H1 (cell line): ENCODE measurements around the gene PIK3C2G. TPM values are rescaled to one million over a fixed set of nuclear protein-coding genes. Genes with fewer than 3 reads are reported as not detected.

Experiments
- CTCF ChIA-PET: fragments of 300-600 bp; sonication (Branson Sonifier 250); formaldehyde crosslinking; loops from one replicate; lab custom pipeline; 2021; ENCODE audit not compliant: partially characterized antibody; lab: Charles Lee
- POLR2A ChIA-PET: fragments of 300-600 bp; sonication (Branson Sonifier 250); formaldehyde crosslinking; loops from one replicate; lab custom pipeline; 2021; ENCODE audit warnings: inconsistent platforms; ENCODE audit not compliant: partially characterized antibody; lab: Charles Lee
- DNase-seq, 2 experiments: peaks; one replicate each; pipeline versions ENCODE4 v3.0.0 to v3.0.0-alpha.2; 2010 to 2022; ENCODE audit warnings: low spot score in 2 of 2, low read depth in 1 of 2, mixed read lengths in 1 of 2
- FAIRE-seq: peaks from 2 replicates; lab custom pipeline; 2011; peaks lifted over from hg19 to GRCh38; lab: Jason Lieb, UNC
- H2AFZ ChIP-seq: 2 replicates; pipeline ENCODE4 v1.8.1; 2012; ENCODE audit warnings: low read length, inconsistent platforms
- H2AK5ac ChIP-seq: 2 replicates; pipeline ENCODE4 v1.6.1; 2013; ENCODE audit warnings: low read depth, low read length
- H2BK120ac ChIP-seq: replicated peaks from 2 replicates; pipeline ENCODE3; 2013; ENCODE audit warnings: low read depth, low read length, inconsistent platforms
- H2BK12ac ChIP-seq: 2 replicates; pipeline ENCODE4 v1.6.1; 2013; ENCODE audit warnings: low read depth, low read length
- H2BK15ac ChIP-seq: 2 replicates; pipeline ENCODE4 v1.6.1; 2013; ENCODE audit warnings: low read length
- H2BK20ac ChIP-seq: 2 replicates; pipeline ENCODE4 v1.6.1; 2013; ENCODE audit warnings: low read length
- H2BK5ac ChIP-seq: 2 replicates; pipeline ENCODE4 v1.6.1; 2013; ENCODE audit warnings: low read depth, low read length
- H3K14ac ChIP-seq: 2 replicates; pipeline ENCODE4 v1.6.1; 2013; ENCODE audit warnings: inconsistent platforms; ENCODE audit not compliant: insufficient read length
- H3K18ac ChIP-seq: 2 replicates; pipeline ENCODE4 v1.6.1; 2013; ENCODE audit warnings: low read length; ENCODE audit errors: extremely low read depth
- H3K23ac ChIP-seq: 2 replicates; pipeline ENCODE4 v1.6.1; 2013; ENCODE audit warnings: inconsistent platforms; ENCODE audit not compliant: insufficient read length
- H3K23me2 ChIP-seq: 2 replicates; pipeline ENCODE4 v1.6.1; 2013; ENCODE audit warnings: low read depth, low read length
- H3K27ac ChIP-seq: 2 replicates; pipeline ENCODE4 v1.6.1; 2011; ENCODE audit warnings: low read depth, low read length, inconsistent platforms
- H3K27me3 ChIP-seq, 4 experiments: replicated peaks in 1 of 4; 1 replicate in 1 of 4; 2 replicates in 3 of 4; pipeline versions ENCODE4 v1.6.1 to v1.8.1; 2011 to 2013; ENCODE audit warnings: low read length in 3 of 4, mild to moderate bottlenecking in 3 of 4, inconsistent platforms in 2 of 4, mixed read lengths in 2 of 4, moderate library complexity in 1 of 4; ENCODE audit not compliant: control insufficient read depth in 3 of 4, insufficient read depth in 3 of 4; ENCODE audit errors: extremely low read depth in 1 of 4
- H3K36me3 ChIP-seq, 4 experiments: 2 replicates each; pipeline versions ENCODE4 v1.6.1 to v1.8.1; 2011 to 2013; ENCODE audit warnings: mild to moderate bottlenecking in 4 of 4, low read length in 3 of 4, moderate library complexity in 2 of 4, control low read depth in 1 of 4, inconsistent platforms in 1 of 4; ENCODE audit not compliant: insufficient read depth in 4 of 4, control insufficient read depth in 2 of 4
- H3K4ac ChIP-seq: replicated peaks from 2 replicates; pipeline ENCODE3; 2013; ENCODE audit warnings: low read length, low read depth, mixed read lengths, inconsistent platforms; ENCODE audit not compliant: insufficient read length
- H3K4me1 ChIP-seq, 4 experiments: replicated peaks in 1 of 4; 1 replicate in 1 of 4; 2 replicates in 3 of 4; pipeline versions ENCODE4 v1.6.1 to v1.8.1; 2011 to 2013; ENCODE audit warnings: low read length in 3 of 4, inconsistent platforms in 2 of 4, mixed read lengths in 1 of 4; ENCODE audit not compliant: insufficient read depth in 4 of 4, control insufficient read depth in 3 of 4
- H3K4me2 ChIP-seq, 2 experiments: 2 replicates each; pipeline versions ENCODE4 v1.6.1 to v1.8.1; 2011 to 2013; ENCODE audit warnings: low read depth in 2 of 2, low read length in 2 of 2, control low read depth in 1 of 2, inconsistent platforms in 1 of 2, mild to moderate bottlenecking in 1 of 2; ENCODE audit not compliant: insufficient read depth in 1 of 2
- H3K4me3 ChIP-seq, 4 experiments: fragments of 200-600, 300-600 bp in 1 of 4; sonication (generic), shearing (Covaris generic), sonication (Bioruptor Twin) in 1 of 4; 2 replicates each; pipeline versions ENCODE4 v1.5.1 to v1.8.1; 2011 to 2016; ENCODE audit warnings: low read length in 4 of 4, low read depth in 3 of 4, control low read depth in 2 of 4, inconsistent platforms in 2 of 4, mild to moderate bottlenecking in 2 of 4, mixed read lengths in 1 of 4, moderate library complexity in 1 of 4; ENCODE audit not compliant: insufficient read depth in 2 of 4; ENCODE audit errors: extremely low read depth in 1 of 4
- H3K56ac ChIP-seq: replicated peaks from 2 replicates; pipeline ENCODE3; 2013; ENCODE audit warnings: low read depth, mild to moderate bottlenecking, mixed read lengths, low read length, inconsistent platforms; ENCODE audit not compliant: insufficient read length
- H3K79me1 ChIP-seq: 2 replicates; pipeline ENCODE4 v1.6.1; 2013; ENCODE audit warnings: low read depth, low read length, control low read depth
- H3K79me2 ChIP-seq, 2 experiments: 2 replicates each; pipeline versions ENCODE4 v1.6.1 to v1.8.1; 2012 to 2013; ENCODE audit warnings: low read length in 2 of 2, mild to moderate bottlenecking in 2 of 2, inconsistent platforms in 1 of 2; ENCODE audit not compliant: insufficient read depth in 2 of 2, control insufficient read depth in 1 of 2
- H3K9ac ChIP-seq, 4 experiments: replicated peaks in 1 of 4; 1 replicate in 1 of 4; 2 replicates in 3 of 4; pipeline versions ENCODE4 v1.6.1 to v1.8.1; 2011 to 2013; ENCODE audit warnings: low read depth in 3 of 4, low read length in 3 of 4, control low read depth in 2 of 4, mild to moderate bottlenecking in 2 of 4, moderate library complexity in 2 of 4, inconsistent platforms in 1 of 4; ENCODE audit errors: extremely low read depth in 1 of 4
- H3K9me3 ChIP-seq, 2 experiments: 2 replicates each; pipeline versions ENCODE4 v1.6.1 to v1.8.1; 2012 to 2013; ENCODE audit warnings: mild to moderate bottlenecking in 2 of 2, moderate library complexity in 2 of 2, control low read depth in 1 of 2, inconsistent platforms in 1 of 2, low read depth in 1 of 2, low read length in 1 of 2, mixed read lengths in 1 of 2; ENCODE audit not compliant: insufficient read depth in 2 of 2
- H4K20me1 ChIP-seq, 2 experiments: replicated peaks in 1 of 2; 2 replicates each; pipeline versions ENCODE3 to v1.8.1; 2011 to 2013; ENCODE audit warnings: inconsistent platforms in 2 of 2, low read length in 2 of 2, mild to moderate bottlenecking in 1 of 2; ENCODE audit not compliant: insufficient read depth in 2 of 2, control insufficient read depth in 1 of 2
- H4K5ac ChIP-seq: 2 replicates; pipeline ENCODE4 v1.6.1; 2013; ENCODE audit warnings: low read length, low read depth, mixed read lengths, inconsistent platforms; ENCODE audit not compliant: insufficient read length
- H4K8ac ChIP-seq: 2 replicates; pipeline ENCODE4 v1.8.0; 2013; ENCODE audit warnings: mild to moderate bottlenecking, moderate library complexity, low read length, inconsistent platforms; ENCODE audit not compliant: insufficient read depth; ENCODE audit errors: extremely low read depth
- H4K91ac ChIP-seq: replicated peaks from 2 replicates; pipeline ENCODE3; 2013; ENCODE audit warnings: low read length, mixed read lengths, inconsistent platforms; ENCODE audit not compliant: insufficient read length
- BRCA1 ChIP-seq: IDR thresholded peaks from 2 replicates; pipeline ENCODE4 v1.6.1; 2012; ENCODE audit warnings: low read depth, low read length, improper control_type of control experiment
- CHD1 ChIP-seq: IDR thresholded peaks from 2 replicates; pipeline ENCODE4 v1.6.1; 2012; ENCODE audit warnings: low read depth, low read length, improper control_type of control experiment
- EGR1 ChIP-seq: IDR thresholded peaks from 2 replicates; pipeline ENCODE4 v1.6.1; 2011; ENCODE audit warnings: low read depth, low read length, borderline replicate concordance
- HDAC2 ChIP-seq, 2 experiments: fragments of 300-600 bp in 1 of 2; sonication (generic) in 1 of 2; IDR thresholded peaks; 2 replicates each; pipeline ENCODE4 v1.6.1; 2011 to 2012; ENCODE audit warnings: low read depth in 2 of 2, low read length in 2 of 2, mild to moderate bottlenecking in 2 of 2, moderate library complexity in 2 of 2, borderline replicate concordance in 1 of 2, inconsistent platforms in 1 of 2
- KDM1A ChIP-seq: fragments of 200-600, 300-600 bp; sonication (generic); IDR thresholded peaks from 2 replicates; pipeline ENCODE4 v1.7.1; 2016; ENCODE audit warnings: mild to moderate bottlenecking, low read length, borderline replicate concordance
- SAP30 ChIP-seq: fragments of 300-600 bp; sonication (generic); IDR thresholded peaks from 2 replicates; pipeline ENCODE4 v1.7.1; 2012; ENCODE audit warnings: low read length, moderate library complexity, mild to moderate bottlenecking, inconsistent platforms; ENCODE audit not compliant: insufficient read depth, insufficient replicate concordance
- SIN3A ChIP-seq, 2 experiments: IDR thresholded peaks in 1 of 2; conservative IDR thresholded peaks in 1 of 2; 2 replicates each; pipeline ENCODE4 v1.6.1; 2011 to 2012; ENCODE audit warnings: low read length in 2 of 2, improper control_type of control experiment in 1 of 2, low read depth in 1 of 2, mild to moderate bottlenecking in 1 of 2
- SP4 ChIP-seq: IDR thresholded peaks from 2 replicates; pipeline ENCODE4 v1.6.1; 2012; ENCODE audit warnings: low read length, inconsistent platforms
- TAF7 ChIP-seq: optimal IDR thresholded peaks from 2 replicates; pipeline ENCODE3; 2011; ENCODE audit warnings: low read depth, mild to moderate bottlenecking, inconsistent platforms, low read length, moderate library complexity, borderline replicate concordance
- WGBS, 2 experiments: shearing (Covaris generic) in 1 of 2; methylation state at CpG; one replicate each; pipeline versions ENCODE4 v1.1.6 to v1.1.7; 2013 to 2015; ENCODE audit warnings: low lambda C conversion rate in 2 of 2, mixed read lengths in 2 of 2, inconsistent platforms in 1 of 2, low coverage in 1 of 2, missing lambda C conversion rate in 1 of 2; ENCODE audit not compliant: insufficient replicate concordance in 2 of 2, insufficient coverage in 1 of 2, insufficient read length in 1 of 2; ENCODE audit errors: extremely low coverage in 1 of 2, missing lambda C conversion rate in 1 of 2; 5-methylcytosine and 5-hydroxymethylcytosine counted together
- polyA plus RNA-seq, 7 experiments: library from polyadenylated mRNA; depleted of rRNA in 3 of 7; stranded (reverse) in 5 of 7; unstranded in 2 of 7; fragments of >200 nt in 5 of 7; fragments of 200-250 nt in 2 of 7; gene quantifications; 1 replicate in 5 of 7; 2 replicates in 1 of 7; 4 replicates in 1 of 7; pipeline versions ENCODE4 v1.2.1 to v1.2.3, GENCODE V29; 2011 to 2013; ENCODE audit warnings: missing spikeins in 2 of 7, mixed read lengths in 2 of 7
- total RNA-seq: library from RNA; stranded (reverse); fragmentation: NEBNext Ultra II Directional; extraction: Animal tissue kit (Norgen Biotek cat#: 25700); gene quantifications from 2 replicates; pipeline ENCODE4 v1.2.1, GENCODE V29; 2021
- TF ChIP-seq, protein P1 (sequence below): IDR thresholded peaks from 2 replicates; pipeline ENCODE4 v1.6.1; 2012; ENCODE audit warnings: low read length, inconsistent platforms

PIK3C2G gene
- total and polyA plus RNA-seq, 2 of the 8 experiments (the other 6 are each of a cell fraction or from before 2014, with no cell fraction given) = not detected

DNA sequence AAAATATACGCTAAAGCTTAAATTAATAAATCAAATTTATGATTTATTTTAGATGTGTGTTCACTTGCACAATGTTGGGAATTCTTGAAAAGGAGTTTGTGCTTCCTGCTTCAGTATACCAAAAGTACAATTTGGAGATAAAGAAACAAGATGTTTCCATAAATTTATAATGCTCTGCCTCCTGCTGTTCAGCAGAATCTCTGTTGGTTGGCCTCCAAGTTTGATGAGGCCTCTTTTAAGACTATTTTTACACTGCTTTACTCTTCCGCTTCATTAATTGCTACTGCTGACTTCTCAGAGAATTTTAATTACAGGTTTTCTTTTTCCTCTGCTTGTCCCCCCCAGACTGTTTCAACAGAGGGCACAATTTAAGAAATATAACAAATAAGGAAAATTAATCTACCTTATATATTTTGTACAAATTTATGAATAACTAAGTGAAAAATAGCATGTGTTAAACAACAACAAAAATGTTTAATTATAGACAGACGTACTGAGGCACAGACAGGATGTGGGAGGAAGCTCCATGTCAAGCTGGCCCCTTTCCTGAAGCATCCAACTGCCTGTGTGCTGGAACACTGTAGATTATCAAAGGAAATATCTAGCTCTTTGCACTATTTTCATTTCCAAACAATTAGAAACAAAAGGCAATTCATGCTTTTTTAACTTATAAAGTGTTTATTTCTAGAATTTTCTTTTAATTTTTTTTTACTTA is 83.9 kb downstream of the PIK3C2G start:
- Histone ChIP-seq H3K27ac (no peak overlapping the region), H4K20me1 (no peaks in the 10 kb centered on the region), H4K8ac (no peak overlapping the region), H2AFZ (no peak overlapping the region), H2BK120ac (no peak overlapping the region), H3K79me2 (no peaks in the 10 kb centered on the region), H2BK5ac (no peak overlapping the region), H3K4me2 (no peak overlapping the region), H3K36me3 (no peaks in the 10 kb centered on the region), H3K56ac (no peak overlapping the region), H3K9me3 (no peaks in the 10 kb centered on the region), H4K5ac (no peak overlapping the region), H3K79me1 (no peaks in the 10 kb centered on the region), H3K4ac (no peak overlapping the region), H2AK5ac (no peak overlapping the region), H3K4me3 (no peak overlapping the region), H3K9ac (no peak overlapping the region), H2BK12ac (no peak overlapping the region), H3K18ac (no peak overlapping the region), H2BK20ac (no peak overlapping the region), H3K14ac (no peak overlapping the region), H3K4me1 (no peaks in the 10 kb centered on the region), H4K91ac (no peak overlapping the region), H3K23ac (no peak overlapping the region), H3K23me2 (no peaks in the 10 kb centered on the region), H2BK15ac (no peak overlapping the region), H3K27me3 (no peaks in the 10 kb centered on the region; a peak in 1 of 7 replicates)
- ChIA-PET CTCF (interaction anchor here (0.9 to 1.4 kb wide), 4 partner anchors 11 to 186 kb away, joined by 3 to 4 read pairs (median 4); no protein-coding TSS in a partner anchor), POLR2A (no interaction called here)
- FAIRE-seq (no peak), DNase-seq (no peak)
- 90% methylated on average over 3 of the region's 3 CpGs; no CpG with 5 or more reads in 1 of the 2 experiments for WGBS, 2 experiments
- no peak for TF ChIP-seq EGR1
- TF ChIP-seq BRCA1 = no peak
- TF ChIP-seq TAF7 = no peak
- no peak for TF ChIP-seq KDM1A
- TF ChIP-seq, protein P1, sequence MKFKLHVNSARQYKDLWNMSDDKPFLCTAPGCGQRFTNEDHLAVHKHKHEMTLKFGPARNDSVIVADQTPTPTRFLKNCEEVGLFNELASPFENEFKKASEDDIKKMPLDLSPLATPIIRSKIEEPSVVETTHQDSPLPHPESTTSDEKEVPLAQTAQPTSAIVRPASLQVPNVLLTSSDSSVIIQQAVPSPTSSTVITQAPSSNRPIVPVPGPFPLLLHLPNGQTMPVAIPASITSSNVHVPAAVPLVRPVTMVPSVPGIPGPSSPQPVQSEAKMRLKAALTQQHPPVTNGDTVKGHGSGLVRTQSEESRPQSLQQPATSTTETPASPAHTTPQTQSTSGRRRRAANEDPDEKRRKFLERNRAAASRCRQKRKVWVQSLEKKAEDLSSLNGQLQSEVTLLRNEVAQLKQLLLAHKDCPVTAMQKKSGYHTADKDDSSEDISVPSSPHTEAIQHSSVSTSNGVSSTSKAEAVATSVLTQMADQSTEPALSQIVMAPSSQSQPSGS = no peak
- TF ChIP-seq SP4 = no peak
- no peak for TF ChIP-seq SIN3A (conservative IDR thresholded peaks at IDR 0.05 in 1 of 2, IDR thresholded peaks at IDR 0.05 in 1 of 2; ENCODE audit: low read depth in 1 of 2, low read length in 2 of 2)
- no peak for TF ChIP-seq SAP30
- TF ChIP-seq HDAC2 (IDR thresholded peaks at IDR 0.05; ENCODE audit: borderline replicate concordance in 1 of 2, low read depth in 2 of 2, low read length in 2 of 2) = no peak
- TF ChIP-seq CHD1 = no peak
